GM06990 (cell line): ENCODE results near the gene ATP2A2.
A peak's percentile ranks its signal among the peaks of the same experiment; 100 is the strongest.
"Not testable (repeated sequence)": the region's sequence is repeated elsewhere in the genome, so short reads cannot be mapped to it uniquely, and the experiment has no call there.

Experiments
- DNase-seq: peaks from one replicate; pipeline ENCODE4 v3.0.0-alpha.2; 2011; ENCODE audit not compliant: insufficient read length; ENCODE audit errors: extremely low read depth
- H3K27me3 ChIP-seq: replicated peaks from 2 replicates; pipeline ENCODE4 v1.6.0; 2011; ENCODE audit warnings: low read length; ENCODE audit not compliant: control insufficient read depth, insufficient read depth
- H3K36me3 ChIP-seq: 2 replicates; pipeline ENCODE4 v1.5.1; 2011; ENCODE audit warnings: low read length; ENCODE audit not compliant: control insufficient read depth, insufficient read depth
- H3K4me3 ChIP-seq: replicated peaks from 2 replicates; pipeline ENCODE4 v1.5.1; 2011; ENCODE audit warnings: low read depth, mild to moderate bottlenecking, control low read depth, low read length
- TF ChIP-seq, protein P1 (sequence below): IDR thresholded peaks from 2 replicates; pipeline ENCODE4 v1.5.1; 2011; ENCODE audit warnings: low read length, control low read depth, mild to moderate bottlenecking, inconsistent platforms; ENCODE audit not compliant: insufficient read depth, poor library complexity, severe bottlenecking

ATP2A2 gene

DNA sequence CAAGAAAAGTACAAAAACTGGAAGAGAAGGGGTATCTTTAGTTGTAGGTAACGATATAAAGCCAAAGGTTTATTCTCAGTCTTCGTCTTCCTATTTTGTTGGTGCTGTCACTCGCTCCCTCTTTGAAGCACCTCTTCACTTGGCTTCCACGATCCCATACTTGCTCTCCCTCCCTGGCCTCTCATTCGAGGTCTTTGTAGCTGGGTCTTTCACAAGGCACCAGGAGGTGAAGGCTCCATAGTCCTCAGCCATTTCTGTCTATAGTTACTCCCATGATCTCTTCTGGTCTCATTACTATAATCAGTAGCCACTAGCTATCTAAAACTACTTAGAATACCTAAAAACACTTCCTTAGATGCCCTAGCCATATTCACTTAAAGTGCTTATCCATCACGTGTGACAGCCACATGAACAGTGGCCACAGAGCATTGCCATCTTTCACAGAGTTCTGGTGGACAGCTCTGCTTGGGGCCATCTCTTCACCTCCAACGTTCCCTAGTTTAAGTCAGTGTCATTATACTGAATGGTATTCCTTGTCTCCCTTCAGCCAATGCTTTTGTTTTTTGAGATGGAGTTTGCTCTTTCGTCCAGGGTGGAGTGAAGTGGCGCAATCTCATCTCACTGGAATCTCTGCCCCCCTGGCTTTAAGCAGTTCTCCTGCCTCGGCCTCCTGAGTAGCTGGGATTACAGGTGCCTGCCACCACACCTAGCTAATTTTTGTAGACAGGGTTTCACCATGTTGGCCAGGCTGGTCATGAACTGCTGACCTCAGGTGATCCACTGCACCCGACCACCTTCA lies 57.1 kb downstream of the ATP2A2 start:
- TF ChIP-seq, protein P1, sequence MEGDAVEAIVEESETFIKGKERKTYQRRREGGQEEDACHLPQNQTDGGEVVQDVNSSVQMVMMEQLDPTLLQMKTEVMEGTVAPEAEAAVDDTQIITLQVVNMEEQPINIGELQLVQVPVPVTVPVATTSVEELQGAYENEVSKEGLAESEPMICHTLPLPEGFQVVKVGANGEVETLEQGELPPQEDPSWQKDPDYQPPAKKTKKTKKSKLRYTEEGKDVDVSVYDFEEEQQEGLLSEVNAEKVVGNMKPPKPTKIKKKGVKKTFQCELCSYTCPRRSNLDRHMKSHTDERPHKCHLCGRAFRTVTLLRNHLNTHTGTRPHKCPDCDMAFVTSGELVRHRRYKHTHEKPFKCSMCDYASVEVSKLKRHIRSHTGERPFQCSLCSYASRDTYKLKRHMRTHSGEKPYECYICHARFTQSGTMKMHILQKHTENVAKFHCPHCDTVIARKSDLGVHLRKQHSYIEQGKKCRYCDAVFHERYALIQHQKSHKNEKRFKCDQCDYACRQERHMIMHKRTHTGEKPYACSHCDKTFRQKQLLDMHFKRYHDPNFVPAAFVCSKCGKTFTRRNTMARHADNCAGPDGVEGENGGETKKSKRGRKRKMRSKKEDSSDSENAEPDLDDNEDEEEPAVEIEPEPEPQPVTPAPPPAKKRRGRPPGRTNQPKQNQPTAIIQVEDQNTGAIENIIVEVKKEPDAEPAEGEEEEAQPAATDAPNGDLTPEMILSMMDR = no peak
- H3K4me3 ChIP-seq = no peak overlapping the region
- H3K27me3 ChIP-seq = no peaks in the 10 kb centered on the region
- DNase-seq = no peak
- H3K36me3 ChIP-seq = peaks cover 60% of the 10 kb centered on the region

GRCh38 chr12:110338754-110339153 lies 57.7 kb downstream of the ATP2A2 start:
- H3K36me3 ChIP-seq = peaks cover 61% of the 10 kb centered on the region
- H3K27me3 ChIP-seq = no peaks in the 10 kb centered on the region
- no peak for DNase-seq
- no peak overlapping the region for H3K4me3 ChIP-seq
- TF ChIP-seq, protein P1 = peak; percentile 19

DNA sequence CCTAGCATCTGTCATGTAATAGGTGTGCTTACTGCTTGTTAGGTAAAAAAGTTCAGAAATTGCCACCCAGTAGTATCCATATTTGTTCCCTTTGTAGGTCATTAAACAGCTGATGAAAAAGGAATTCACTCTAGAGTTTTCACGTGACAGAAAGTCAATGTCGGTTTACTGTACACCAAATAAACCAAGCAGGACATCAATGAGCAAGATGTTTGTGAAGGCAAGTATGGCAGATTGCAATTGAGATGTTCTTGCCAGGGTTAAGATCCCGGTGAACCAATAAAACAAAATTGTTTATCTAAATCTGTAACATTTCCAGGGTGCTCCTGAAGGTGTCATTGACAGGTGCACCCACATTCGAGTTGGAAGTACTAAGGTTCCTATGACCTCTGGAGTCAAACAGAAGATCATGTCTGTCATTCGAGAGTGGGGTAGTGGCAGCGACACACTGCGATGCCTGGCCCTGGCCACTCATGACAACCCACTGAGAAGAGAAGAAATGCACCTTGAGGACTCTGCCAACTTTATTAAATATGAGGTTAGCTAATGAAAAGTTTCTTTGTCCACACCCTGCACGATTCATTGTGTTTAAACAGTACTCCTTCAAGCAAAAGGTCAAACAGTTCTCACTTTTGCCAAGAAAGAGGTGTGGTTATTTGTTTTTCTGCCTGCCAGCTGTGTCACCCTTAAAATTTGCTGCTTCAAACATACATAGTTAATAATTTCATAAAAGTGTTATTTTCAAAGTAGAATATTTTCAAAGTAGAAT lies 58.3 kb downstream of the ATP2A2 start:
- H3K4me3 ChIP-seq = no peak overlapping the region
- DNase-seq = no peak
- TF ChIP-seq, protein P1 = no peak
- no peaks in the 10 kb centered on the region for H3K27me3 ChIP-seq
- H3K36me3 ChIP-seq = peaks cover 62% of the 10 kb centered on the region

- H3K36me3 ChIP-seq = peaks cover 62% of the 10 kb centered on the region
- H3K4me3 ChIP-seq, DNase-seq, H3K27me3 ChIP-seq: not testable (repeated sequence)
These were observed 59.2 kb downstream of the ATP2A2 start for GRCh38 chr12:110340261-110340660.

- DNase-seq = no peak
- Histone ChIP-seq H3K36me3 (peaks cover 62% of the 10 kb centered on the region), H3K4me3 (no peak overlapping the region), H3K27me3 (no peaks in the 10 kb centered on the region)
- TF ChIP-seq, protein P1 = no peak
These were observed 59.7 kb downstream of the ATP2A2 start for GRCh38 chr12:110340706-110341105.

DNA sequence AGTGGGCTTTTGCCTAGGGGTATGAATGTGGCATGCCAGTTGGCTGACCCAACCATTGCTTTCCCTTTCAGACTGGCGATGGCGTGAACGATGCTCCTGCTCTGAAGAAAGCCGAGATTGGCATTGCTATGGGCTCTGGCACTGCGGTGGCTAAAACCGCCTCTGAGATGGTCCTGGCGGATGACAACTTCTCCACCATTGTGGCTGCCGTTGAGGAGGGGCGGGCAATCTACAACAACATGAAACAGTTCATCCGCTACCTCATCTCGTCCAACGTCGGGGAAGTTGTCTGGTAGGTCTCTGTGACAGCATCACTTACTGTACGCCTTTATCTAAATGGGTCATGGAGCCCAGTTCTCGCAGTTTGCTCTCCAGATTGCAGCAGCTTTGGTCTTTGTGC lies 61.1 kb downstream of the ATP2A2 start:
- Histone ChIP-seq H3K36me3 (peaks cover 56% of the 10 kb centered on the region), H3K4me3 (no peak overlapping the region), H3K27me3 (no peaks in the 10 kb centered on the region)
- DNase-seq = no peak
- TF ChIP-seq, protein P1 = no peak
